ENCODE results near the gene GPBP1.
A peak's percentile ranks its signal among the peaks of the same experiment; 100 is the strongest.
"Not testable (repeated sequence)": the region's sequence is repeated elsewhere in the genome, so short reads cannot be mapped to it uniquely, and the experiment has no call there.

GPBP1 gene

GRCh38 chr5:57191163-57191562 lies 17.3 kb downstream of the GPBP1 start:
- H3K4me1 ChIP-seq (ENCODE audit: low read length), result peaks cover 11% of the 10 kb centered on the region
- no peaks in the 10 kb centered on the region; the same call in 1 of the 2 replicates for H3F3A ChIP-seq (ENCODE audit: insufficient read depth, low read length)
- no peak overlapping the region for H3K9ac ChIP-seq (ENCODE audit: low read length)
- no peak overlapping the region for H3K4me2 ChIP-seq (ENCODE audit: low read depth, low read length)
- peaks cover 14% of the 10 kb centered on the region for H3K36me3 ChIP-seq (replicated peaks; ENCODE audit: insufficient read depth, low read length)
- no peaks in the 10 kb centered on the region for H3K9me3 ChIP-seq (replicated peaks; ENCODE audit: insufficient read depth, low read length)
- TF ChIP-seq, protein P1, sequence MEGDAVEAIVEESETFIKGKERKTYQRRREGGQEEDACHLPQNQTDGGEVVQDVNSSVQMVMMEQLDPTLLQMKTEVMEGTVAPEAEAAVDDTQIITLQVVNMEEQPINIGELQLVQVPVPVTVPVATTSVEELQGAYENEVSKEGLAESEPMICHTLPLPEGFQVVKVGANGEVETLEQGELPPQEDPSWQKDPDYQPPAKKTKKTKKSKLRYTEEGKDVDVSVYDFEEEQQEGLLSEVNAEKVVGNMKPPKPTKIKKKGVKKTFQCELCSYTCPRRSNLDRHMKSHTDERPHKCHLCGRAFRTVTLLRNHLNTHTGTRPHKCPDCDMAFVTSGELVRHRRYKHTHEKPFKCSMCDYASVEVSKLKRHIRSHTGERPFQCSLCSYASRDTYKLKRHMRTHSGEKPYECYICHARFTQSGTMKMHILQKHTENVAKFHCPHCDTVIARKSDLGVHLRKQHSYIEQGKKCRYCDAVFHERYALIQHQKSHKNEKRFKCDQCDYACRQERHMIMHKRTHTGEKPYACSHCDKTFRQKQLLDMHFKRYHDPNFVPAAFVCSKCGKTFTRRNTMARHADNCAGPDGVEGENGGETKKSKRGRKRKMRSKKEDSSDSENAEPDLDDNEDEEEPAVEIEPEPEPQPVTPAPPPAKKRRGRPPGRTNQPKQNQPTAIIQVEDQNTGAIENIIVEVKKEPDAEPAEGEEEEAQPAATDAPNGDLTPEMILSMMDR (IDR thresholded peaks at IDR 0.05; ENCODE audit: low read length), result no peak
- no peak for TF ChIP-seq EZH2 (optimal IDR thresholded peaks at IDR 0.05; ENCODE audit: low read depth, low read length)
- no peak for TF ChIP-seq EZH2phosphoT487 (IDR thresholded peaks at IDR 0.05; ENCODE audit: low read length)
- peaks cover 68% of the 10 kb centered on the region for H4K20me1 ChIP-seq (ENCODE audit: insufficient read depth, low read length)
- peaks cover 100% of the 10 kb centered on the region for H3K79me2 ChIP-seq (ENCODE audit: low read length)
- no peaks in the 10 kb centered on the region for H3K9me2 ChIP-seq (replicated peaks; ENCODE audit: insufficient read depth, low read length)
- H3K4me3 ChIP-seq (ENCODE audit: low read length), result no peak overlapping the region
- H3K27ac ChIP-seq (ENCODE audit: low read length), result no peak overlapping the region
- no peaks in the 10 kb centered on the region for H3K27me3 ChIP-seq (replicated peaks; ENCODE audit: insufficient read depth, low read length)
- H2AFZ ChIP-seq (ENCODE audit: low read length), result no peak overlapping the region
- DNase-seq, result no peak

- no peak overlapping the region; the same call in 1 of the 2 replicates for H3K27ac ChIP-seq (ENCODE audit: low read length)
- no peaks in the 10 kb centered on the region; the same call in 1 of the 2 replicates for H3F3A ChIP-seq (ENCODE audit: insufficient read depth, low read length)
- H3K27me3 ChIP-seq (replicated peaks; ENCODE audit: insufficient read depth, low read length), result no peaks in the 10 kb centered on the region
- peaks cover 16% of the 10 kb centered on the region for H3K36me3 ChIP-seq (replicated peaks; ENCODE audit: insufficient read depth, low read length)
- peaks cover 11% of the 10 kb centered on the region for H3K4me1 ChIP-seq (ENCODE audit: low read length)
- H3K4me2 ChIP-seq (ENCODE audit: low read depth, low read length), result no peak overlapping the region
- H3K9me2 ChIP-seq (replicated peaks; ENCODE audit: insufficient read depth, low read length), result no peaks in the 10 kb centered on the region
- peaks cover 61% of the 10 kb centered on the region for H4K20me1 ChIP-seq (ENCODE audit: insufficient read depth, low read length)
- no peaks in the 10 kb centered on the region for H3K9me3 ChIP-seq (replicated peaks; ENCODE audit: insufficient read depth, low read length)
- H3K9ac ChIP-seq (ENCODE audit: low read length), result no peak overlapping the region
- H2AFZ ChIP-seq (ENCODE audit: low read length), result no peak overlapping the region
- H3K79me2 ChIP-seq (ENCODE audit: low read length), result peaks cover 100% of the 10 kb centered on the region
- DNase-seq, result peak; percentile 45
- H3K4me3 ChIP-seq (ENCODE audit: low read length), result no peak overlapping the region
- TF ChIP-seq EZH2phosphoT487 (IDR thresholded peaks at IDR 0.05; ENCODE audit: low read length), result no peak
- TF ChIP-seq, protein P1 (IDR thresholded peaks at IDR 0.05; ENCODE audit: low read length), result no peak
- TF ChIP-seq EZH2 (optimal IDR thresholded peaks at IDR 0.05; ENCODE audit: low read depth, low read length), result no peak
Observed at GRCh38 chr5:57191986-57192385, 18.1 kb downstream of the GPBP1 start.

DNA sequence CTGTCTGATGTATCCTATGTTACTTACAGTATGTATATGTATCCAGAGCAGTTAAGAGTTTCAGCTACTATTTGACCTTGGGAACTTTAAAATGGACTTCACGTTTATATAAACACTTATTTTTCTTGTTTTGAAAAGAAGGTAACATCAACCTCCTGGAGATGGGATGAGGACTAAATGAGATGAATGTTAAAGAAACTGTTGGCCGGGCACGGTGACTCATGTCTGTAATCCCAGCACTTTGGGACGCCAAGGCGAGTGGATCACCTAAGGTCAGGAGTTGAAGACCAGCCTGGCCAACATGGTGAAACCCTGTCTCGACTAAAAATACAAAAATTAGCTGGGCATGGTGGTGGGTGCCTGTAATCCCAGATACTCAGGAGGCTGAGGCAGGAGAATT lies 19.0 kb downstream of the GPBP1 start:
- H4K20me1 ChIP-seq (ENCODE audit: insufficient read depth, low read length), result peaks cover 55% of the 10 kb centered on the region

GRCh38 chr5:57193757-57194413 lies 20.0 kb downstream of the GPBP1 start:
- no peak for DNase-seq
- H3K79me2 ChIP-seq (ENCODE audit: low read length), result peaks cover 100% of the 10 kb centered on the region
- no peaks in the 10 kb centered on the region for H3K9me3 ChIP-seq (replicated peaks; ENCODE audit: insufficient read depth, low read length)
- H3F3A ChIP-seq (ENCODE audit: insufficient read depth, low read length), result peaks cover 2% of the 10 kb centered on the region; the same call in 1 of the 2 replicates
- TF ChIP-seq, protein P1 (IDR thresholded peaks at IDR 0.05; ENCODE audit: low read length), result no peak
- TF ChIP-seq EZH2 (optimal IDR thresholded peaks at IDR 0.05; ENCODE audit: low read depth, low read length) (no peak), EZH2phosphoT487 (IDR thresholded peaks at IDR 0.05; ENCODE audit: low read length) (no peak)
- no peak overlapping the region for H3K4me3 ChIP-seq (ENCODE audit: low read length)
- H3K9me2 ChIP-seq (replicated peaks; ENCODE audit: insufficient read depth, low read length), result no peaks in the 10 kb centered on the region
- H3K27me3 ChIP-seq (replicated peaks; ENCODE audit: insufficient read depth, low read length), result no peaks in the 10 kb centered on the region
- peaks cover 49% of the 10 kb centered on the region for H4K20me1 ChIP-seq (ENCODE audit: insufficient read depth, low read length)
- H2AFZ ChIP-seq (ENCODE audit: low read length), result no peak overlapping the region
- H3K4me2 ChIP-seq (ENCODE audit: low read depth, low read length), result no peak overlapping the region
- H3K36me3 ChIP-seq (replicated peaks; ENCODE audit: insufficient read depth, low read length), result peaks cover 16% of the 10 kb centered on the region
- peaks cover 13% of the 10 kb centered on the region for H3K4me1 ChIP-seq (ENCODE audit: low read length)
- no peak overlapping the region for H3K9ac ChIP-seq (ENCODE audit: low read length)
- no peak overlapping the region for H3K27ac ChIP-seq (ENCODE audit: low read length)

More for the DNA sequence above, 19.0 kb downstream of the GPBP1 start:
- not testable (repeated sequence) for DNase-seq; H3F3A ChIP-seq (ENCODE audit: insufficient read depth, low read length); H3K9me2 ChIP-seq (replicated peaks; ENCODE audit: insufficient read depth, low read length); H3K27ac ChIP-seq (ENCODE audit: low read length); H2AFZ ChIP-seq (ENCODE audit: low read length); H3K4me2 ChIP-seq (ENCODE audit: low read depth, low read length); H3K9ac ChIP-seq (ENCODE audit: low read length); H3K9me3 ChIP-seq (replicated peaks; ENCODE audit: insufficient read depth, low read length); H3K27me3 ChIP-seq (replicated peaks; ENCODE audit: insufficient read depth, low read length); H3K4me3 ChIP-seq (ENCODE audit: low read length)
- peaks cover 100% of the 10 kb centered on the region for H3K79me2 ChIP-seq (ENCODE audit: low read length)
- H3K36me3 ChIP-seq (replicated peaks; ENCODE audit: insufficient read depth, low read length), result peaks cover 16% of the 10 kb centered on the region
- H3K4me1 ChIP-seq (ENCODE audit: low read length), result peaks cover 11% of the 10 kb centered on the region
